Smooth muscle cell (in vitro differentiated cells): ENCODE measurements around the gene COG5. TPM values are rescaled to one million over a fixed set of nuclear protein-coding genes. Genes with fewer than 3 reads are reported as not detected.

Experiments
- DNase-seq: peaks from one replicate; lab custom pipeline; 2025; ENCODE audit not compliant: unreplicated experiment; lab: John Stamatoyannopoulos, UW
- H2AFZ ChIP-seq: fragments of 200-600 bp; sonication (generic); 2 replicates; pipeline ENCODE4 v1.6.0; 2016; ENCODE audit warnings: antibody characterized with exemption, low read depth, mild to moderate bottlenecking
- H3F3A ChIP-seq: fragments of 200-600 bp; sonication (generic); 2 replicates; pipeline ENCODE4 v1.6.0; 2017; ENCODE audit warnings: antibody characterized with exemption, low read depth
- H3K27ac ChIP-seq: fragments of 200-600 bp; sonication (generic); 2 replicates; pipeline ENCODE4 v1.5.1; 2016; ENCODE audit warnings: low read depth, mild to moderate bottlenecking
- H3K27me3 ChIP-seq: fragments of 200-600 bp; sonication (generic); 2 replicates; pipeline ENCODE4 v1.6.1; 2016; ENCODE audit warnings: low read depth, mild to moderate bottlenecking
- H3K36me3 ChIP-seq: fragments of 200-600 bp; sonication (generic); 2 replicates; pipeline ENCODE4 v1.5.1; 2016; ENCODE audit warnings: low read depth
- H3K4me1 ChIP-seq: fragments of 200-600 bp; sonication (generic); 2 replicates; pipeline ENCODE4 v1.5.1; 2016; ENCODE audit warnings: low read depth
- H3K4me2 ChIP-seq: fragments of 200-600 bp; sonication (generic); 2 replicates; pipeline ENCODE4 v1.6.0; 2016; ENCODE audit warnings: mild to moderate bottlenecking
- H3K4me3 ChIP-seq: fragments of 200-600 bp; sonication (generic); 2 replicates; pipeline ENCODE4 v1.5.1; 2016; ENCODE audit warnings: mild to moderate bottlenecking
- H3K79me2 ChIP-seq: fragments of 200-600 bp; sonication (generic); 2 replicates; pipeline ENCODE4 v1.6.0; 2016; ENCODE audit warnings: low read depth, mild to moderate bottlenecking
- H3K9ac ChIP-seq: fragments of 200-600 bp; sonication (generic); 2 replicates; pipeline ENCODE4 v1.6.0; 2016; ENCODE audit warnings: low read depth
- H3K9me3 ChIP-seq: fragments of 200-600 bp; sonication (generic); replicated peaks from 2 replicates; pipeline ENCODE4 v1.5.1; 2016; ENCODE audit warnings: low read depth
- H4K20me1 ChIP-seq: fragments of 200-600 bp; sonication (generic); 2 replicates; pipeline ENCODE4 v1.6.0; 2016; ENCODE audit warnings: low read depth
- WGBS: methylation state at CpG from one replicate; pipeline ENCODE4 v1.1.7; 2016; ENCODE audit warnings: low lambda C conversion rate; 5-methylcytosine and 5-hydroxymethylcytosine counted together
- polyA plus RNA-seq: library from polyadenylated mRNA; unstranded; fragments of >200 nt; fragmentation: Nextera tagmentation; extraction: Ambion mirVana; gene quantifications from 2 replicates; pipeline ENCODE4 v1.2.1, GENCODE V29; 2016
- total RNA-seq: library from RNA; depleted of rRNA; stranded (reverse); fragments of >200 nt; gene quantifications from 2 replicates; pipeline ENCODE4 v1.2.3, GENCODE V29; 2014
- TF ChIP-seq, protein P1 (sequence below): fragments of 200-600 bp; sonication (generic); IDR thresholded peaks from 2 replicates; pipeline ENCODE4 v1.5.1; 2017; ENCODE audit warnings: borderline replicate concordance, mild to moderate bottlenecking, antibody characterized with exemption; ENCODE audit not compliant: insufficient read depth, poor library complexity, severe bottlenecking

The COG5 gene
- total and polyA plus RNA-seq, 2 experiments from 2014 or later = 24.3 to 44.3 TPM

DNA sequence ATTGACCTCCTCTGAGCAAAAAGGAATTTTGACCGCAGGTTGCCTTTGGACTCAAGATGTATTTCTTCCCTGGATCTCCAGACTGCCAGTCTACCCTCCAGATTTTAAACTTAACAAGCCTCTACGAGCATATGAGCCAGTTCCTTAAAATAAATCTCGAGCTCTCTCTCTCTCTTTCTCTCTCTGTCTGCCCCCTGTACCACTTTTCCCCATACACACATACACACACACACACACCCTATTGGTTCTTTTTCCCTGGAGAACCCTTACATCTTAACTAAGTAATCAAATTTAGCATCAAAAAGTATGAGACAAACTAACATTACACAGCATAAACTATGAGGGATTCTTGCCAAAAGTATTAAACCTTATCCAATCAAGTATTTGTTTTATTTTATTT is 27.7 kb upstream of the COG5 start:
- TF ChIP-seq, protein P1, sequence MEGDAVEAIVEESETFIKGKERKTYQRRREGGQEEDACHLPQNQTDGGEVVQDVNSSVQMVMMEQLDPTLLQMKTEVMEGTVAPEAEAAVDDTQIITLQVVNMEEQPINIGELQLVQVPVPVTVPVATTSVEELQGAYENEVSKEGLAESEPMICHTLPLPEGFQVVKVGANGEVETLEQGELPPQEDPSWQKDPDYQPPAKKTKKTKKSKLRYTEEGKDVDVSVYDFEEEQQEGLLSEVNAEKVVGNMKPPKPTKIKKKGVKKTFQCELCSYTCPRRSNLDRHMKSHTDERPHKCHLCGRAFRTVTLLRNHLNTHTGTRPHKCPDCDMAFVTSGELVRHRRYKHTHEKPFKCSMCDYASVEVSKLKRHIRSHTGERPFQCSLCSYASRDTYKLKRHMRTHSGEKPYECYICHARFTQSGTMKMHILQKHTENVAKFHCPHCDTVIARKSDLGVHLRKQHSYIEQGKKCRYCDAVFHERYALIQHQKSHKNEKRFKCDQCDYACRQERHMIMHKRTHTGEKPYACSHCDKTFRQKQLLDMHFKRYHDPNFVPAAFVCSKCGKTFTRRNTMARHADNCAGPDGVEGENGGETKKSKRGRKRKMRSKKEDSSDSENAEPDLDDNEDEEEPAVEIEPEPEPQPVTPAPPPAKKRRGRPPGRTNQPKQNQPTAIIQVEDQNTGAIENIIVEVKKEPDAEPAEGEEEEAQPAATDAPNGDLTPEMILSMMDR = no peak
- Histone ChIP-seq H3F3A (no peaks in the 10 kb centered on the region), H3K4me1 (no peaks in the 10 kb centered on the region), H3K79me2 (peaks cover 3% of the 10 kb centered on the region), H3K4me2 (no peak overlapping the region), H3K27me3 (no peaks in the 10 kb centered on the region), H4K20me1 (no peaks in the 10 kb centered on the region), H3K9ac (no peak overlapping the region), H3K9me3 (no peaks in the 10 kb centered on the region), H3K4me3 (no peak overlapping the region), H2AFZ (no peak overlapping the region), H3K36me3 (no peaks in the 10 kb centered on the region), H3K27ac (no peak overlapping the region)
- WGBS = 95% methylated on average over 2 of the region's 3 CpGs
- DNase-seq = no peak

DNA sequence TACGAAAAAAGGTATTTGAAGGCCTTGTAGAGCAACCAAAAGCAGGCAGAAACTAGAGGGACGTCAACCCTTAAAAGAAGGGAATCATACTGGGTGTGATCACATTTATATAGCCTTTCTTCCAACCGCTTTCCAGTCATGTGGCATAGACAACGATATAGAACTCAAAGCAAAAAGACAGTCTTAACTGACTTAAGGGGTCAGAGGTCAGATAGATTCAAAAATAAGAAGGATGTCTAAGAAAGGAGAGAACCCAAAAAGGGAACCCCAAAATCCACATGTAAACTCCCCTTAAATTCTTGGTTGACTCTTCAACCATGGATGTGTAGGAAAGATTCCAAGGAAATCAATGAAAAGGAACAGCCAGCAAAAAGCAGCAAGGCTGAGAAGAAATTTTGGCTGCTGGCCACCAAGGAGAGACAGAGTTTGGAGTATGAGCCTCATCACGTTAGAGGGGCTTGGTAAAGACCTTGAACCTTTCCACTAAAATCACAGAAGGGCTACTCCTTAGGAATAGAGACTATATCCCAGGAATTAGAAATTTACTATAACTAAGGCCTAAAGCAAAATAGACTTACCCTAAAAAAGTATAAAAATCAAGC is 24.9 kb upstream of the COG5 start:
- H3K4me2 ChIP-seq = no peak overlapping the region
- peaks cover 7% of the 10 kb centered on the region for H3K79me2 ChIP-seq
- TF ChIP-seq, protein P1 = no peak
- H3K4me1 ChIP-seq = no peaks in the 10 kb centered on the region
- no peak overlapping the region for H3K4me3 ChIP-seq
- no peak overlapping the region for H2AFZ ChIP-seq
- no peaks in the 10 kb centered on the region for H3K36me3 ChIP-seq
- no peaks in the 10 kb centered on the region for H3K9me3 ChIP-seq
- no peaks in the 10 kb centered on the region for H4K20me1 ChIP-seq
- H3K9ac ChIP-seq = no peak overlapping the region
- DNase-seq = no peak
- H3F3A ChIP-seq = no peaks in the 10 kb centered on the region
- H3K27ac ChIP-seq = no peak overlapping the region
- over 99% methylated on average over 5 of the region's 5 CpGs for WGBS
- H3K27me3 ChIP-seq = no peaks in the 10 kb centered on the region

GRCh38 chr7:107584716-107585115 is 21.0 kb upstream of the COG5 start:
- no peaks in the 10 kb centered on the region for H3K27me3 ChIP-seq
- no peaks in the 10 kb centered on the region for H3F3A ChIP-seq
- no peak overlapping the region for H2AFZ ChIP-seq
- DNase-seq = no peak
- TF ChIP-seq, protein P1 = no peak
- no peak overlapping the region for H3K27ac ChIP-seq
- WGBS = 90% methylated on average over 2 of the region's 2 CpGs
- H3K4me3 ChIP-seq = no peak overlapping the region
- H4K20me1 ChIP-seq = no peaks in the 10 kb centered on the region
- peaks cover 28% of the 10 kb centered on the region for H3K79me2 ChIP-seq
- H3K4me2 ChIP-seq = no peak overlapping the region
- no peak overlapping the region for H3K9ac ChIP-seq
- no peaks in the 10 kb centered on the region for H3K36me3 ChIP-seq
- peaks cover 11% of the 10 kb centered on the region for H3K4me1 ChIP-seq
- H3K9me3 ChIP-seq = no peaks in the 10 kb centered on the region

- Histone ChIP-seq H3K36me3 (no peaks in the 10 kb centered on the region), H3K9ac (no peak overlapping the region), H4K20me1 (no peaks in the 10 kb centered on the region), H3K79me2 (peaks cover 28% of the 10 kb centered on the region), H3K4me1 (peaks cover 11% of the 10 kb centered on the region), H3K4me2 (no peak overlapping the region), H3K27me3 (no peaks in the 10 kb centered on the region), H3K4me3 (no peak overlapping the region), H2AFZ (no peak overlapping the region), H3K27ac (no peak overlapping the region), H3K9me3 (no peaks in the 10 kb centered on the region), H3F3A (no peaks in the 10 kb centered on the region)
- DNase-seq = no peak
- TF ChIP-seq, protein P1 = no peak
- 97% methylated on average over 2 of the region's 2 CpGs for WGBS
These were observed 19.2 kb upstream of the COG5 start for GRCh38 chr7:107582875-107583274.
